K562 (cell line): ENCODE data around the gene OPRL1. TPM values are rescaled to one million over a fixed set of nuclear protein-coding genes. Genes with fewer than 3 reads are reported as not detected.

Experiments used
- NONO ChIP-seq, 2 experiments: fragments of 200-400 bp in 1 of 2; fragments of 450-650 bp in 1 of 2; formaldehyde crosslinking in 1 of 2; IDR thresholded peaks; 2 replicates each; pipeline ENCODE4 v1.6.1; 2017; ENCODE audit warnings: low read depth in 2 of 2, mild to moderate bottlenecking in 2 of 2, moderate library complexity in 2 of 2, low read length in 1 of 2
- TRIM25 ChIP-seq: fragments of 450-650 bp; IDR thresholded peaks from 2 replicates; pipeline ENCODE4 v1.7.0; 2016; ENCODE audit warnings: borderline replicate concordance
- polyA plus RNA-seq, 8 experiments: library from polyadenylated mRNA; depleted of rRNA in 4 of 8; stranded (reverse) in 5 of 8; unstranded in 3 of 8; fragments of >200 nt; fragmentation: Nextera tagmentation in 2 of 8; fragmentation: Illumina TruSeq in 1 of 8; extraction: Ambion mirVana in 2 of 8; extraction: Trizol in 1 of 8; gene quantifications; 2 replicates each; pipeline versions ENCODE4 v1.2.1 to v1.2.3, GENCODE V29; 2011 to 2014; ENCODE audit warnings: inconsistent platforms in 1 of 8, missing spikeins in 1 of 8
- total RNA-seq, 7 experiments: library from RNA; depleted of rRNA in 6 of 7; stranded (reverse); fragments of >200 nt in 6 of 7; fragmentation: Illumina TruSeq in 2 of 7; extraction: Trizol in 2 of 7; gene quantifications; 2 replicates each; pipeline versions ENCODE4 v1.2.1 to v1.2.3, GENCODE V29; 2011 to 2021; ENCODE audit warnings: low replicate concordance in 1 of 7
- TF ChIP-seq, protein P1 (sequence below): fragments of 250-450 bp; sonication (Bioruptor Pico); IDR thresholded peaks from 2 replicates; pipeline ENCODE4 v1.8.0; 2021; ENCODE audit warnings: moderate library complexity, mild to moderate bottlenecking, inconsistent platforms
- TF ChIP-seq, protein P2 (sequence below): fragments of 200-400 bp; formaldehyde crosslinking; IDR thresholded peaks from 2 replicates; pipeline ENCODE4 v1.6.1; 2017; ENCODE audit warnings: mild to moderate bottlenecking, low read depth, low read length, moderate library complexity
- TF ChIP-seq, protein P3 (sequence below): fragments of 250-450 bp; sonication (Bioruptor Pico); IDR thresholded peaks from 2 replicates; pipeline ENCODE4 v1.5.0; 2020; ENCODE audit warnings: mild to moderate bottlenecking
- TF ChIP-seq, protein P4 (sequence below): sonication (generic); formaldehyde crosslinking; IDR thresholded peaks from 2 replicates; pipeline ENCODE4 v1.8.0; 2022; ENCODE audit warnings: mild to moderate bottlenecking, missing genetic modification reagents
- TF ChIP-seq, protein P5 (sequence below), 2 experiments: fragments of 450-650 bp; IDR thresholded peaks; 2 replicates each; pipeline ENCODE4 v1.6.1; 2018; ENCODE audit warnings: mild to moderate bottlenecking in 2 of 2, low read depth in 1 of 2; ENCODE audit not compliant: partially characterized antibody in 2 of 2

OPRL1 gene
- total and polyA plus RNA-seq, 9 of the 15 experiments (the other 6 are each of a cell fraction or from before 2014, with no cell fraction given) = 0.06 to 0.33 (median 0.11) TPM; not detected in 2

DNA sequence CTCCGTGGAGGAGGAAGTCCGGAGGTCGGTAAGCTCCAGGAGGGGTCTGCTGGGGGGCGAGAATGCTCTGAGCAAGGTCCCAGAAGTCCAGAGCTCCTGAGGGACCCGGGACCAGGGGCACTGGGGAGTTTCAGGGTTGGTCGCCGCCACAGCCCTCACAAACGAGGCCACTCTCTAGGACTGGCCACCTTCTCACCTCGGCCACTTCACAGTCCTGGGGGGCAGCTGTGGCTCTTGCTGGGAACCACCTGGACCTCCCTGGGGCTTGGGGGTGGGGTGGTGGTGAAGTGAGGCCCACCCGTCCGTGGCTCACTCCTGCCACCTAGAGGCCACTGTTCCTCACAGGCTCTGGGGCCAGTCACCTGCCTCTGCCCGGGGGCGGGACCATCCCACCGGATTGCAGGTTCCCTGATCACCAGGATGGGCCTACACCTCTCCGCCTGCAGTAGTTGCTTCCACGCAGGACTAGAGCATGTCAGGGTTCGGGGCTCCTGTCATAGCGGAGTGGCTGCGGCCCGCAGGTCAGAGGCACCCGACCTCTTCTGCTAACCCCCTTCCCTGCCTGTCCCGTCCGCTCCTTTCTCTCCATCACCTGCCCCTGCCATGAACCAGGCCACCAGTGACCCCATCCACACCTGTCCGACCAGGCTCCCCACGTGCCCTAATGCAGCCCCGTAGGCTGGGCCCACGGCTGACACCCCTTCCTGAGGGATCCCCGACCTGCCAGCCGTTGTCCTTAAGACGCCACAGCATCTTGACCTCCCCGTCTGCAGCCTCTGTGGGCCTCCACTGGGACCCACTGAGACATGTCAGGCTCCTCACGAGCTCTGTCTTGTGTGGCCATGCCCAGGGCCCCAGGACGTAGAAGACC, 22.0 kb upstream of the OPRL1 start (continued):
- TF ChIP-seq, protein P1, sequence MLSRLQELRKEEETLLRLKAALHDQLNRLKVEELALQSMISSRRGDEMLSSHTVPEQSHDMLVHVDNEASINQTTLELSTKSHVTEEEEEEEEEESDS = no peak
- TF ChIP-seq, protein P2, sequence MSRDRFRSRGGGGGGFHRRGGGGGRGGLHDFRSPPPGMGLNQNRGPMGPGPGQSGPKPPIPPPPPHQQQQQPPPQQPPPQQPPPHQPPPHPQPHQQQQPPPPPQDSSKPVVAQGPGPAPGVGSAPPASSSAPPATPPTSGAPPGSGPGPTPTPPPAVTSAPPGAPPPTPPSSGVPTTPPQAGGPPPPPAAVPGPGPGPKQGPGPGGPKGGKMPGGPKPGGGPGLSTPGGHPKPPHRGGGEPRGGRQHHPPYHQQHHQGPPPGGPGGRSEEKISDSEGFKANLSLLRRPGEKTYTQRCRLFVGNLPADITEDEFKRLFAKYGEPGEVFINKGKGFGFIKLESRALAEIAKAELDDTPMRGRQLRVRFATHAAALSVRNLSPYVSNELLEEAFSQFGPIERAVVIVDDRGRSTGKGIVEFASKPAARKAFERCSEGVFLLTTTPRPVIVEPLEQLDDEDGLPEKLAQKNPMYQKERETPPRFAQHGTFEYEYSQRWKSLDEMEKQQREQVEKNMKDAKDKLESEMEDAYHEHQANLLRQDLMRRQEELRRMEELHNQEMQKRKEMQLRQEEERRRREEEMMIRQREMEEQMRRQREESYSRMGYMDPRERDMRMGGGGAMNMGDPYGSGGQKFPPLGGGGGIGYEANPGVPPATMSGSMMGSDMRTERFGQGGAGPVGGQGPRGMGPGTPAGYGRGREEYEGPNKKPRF = no peak
- TF ChIP-seq TRIM25 (no peak), NONO (IDR thresholded peaks at IDR 0.05; ENCODE audit: low read depth in 2 of 2, low read length in 1 of 2) (no peak)
- TF ChIP-seq, protein P3, sequence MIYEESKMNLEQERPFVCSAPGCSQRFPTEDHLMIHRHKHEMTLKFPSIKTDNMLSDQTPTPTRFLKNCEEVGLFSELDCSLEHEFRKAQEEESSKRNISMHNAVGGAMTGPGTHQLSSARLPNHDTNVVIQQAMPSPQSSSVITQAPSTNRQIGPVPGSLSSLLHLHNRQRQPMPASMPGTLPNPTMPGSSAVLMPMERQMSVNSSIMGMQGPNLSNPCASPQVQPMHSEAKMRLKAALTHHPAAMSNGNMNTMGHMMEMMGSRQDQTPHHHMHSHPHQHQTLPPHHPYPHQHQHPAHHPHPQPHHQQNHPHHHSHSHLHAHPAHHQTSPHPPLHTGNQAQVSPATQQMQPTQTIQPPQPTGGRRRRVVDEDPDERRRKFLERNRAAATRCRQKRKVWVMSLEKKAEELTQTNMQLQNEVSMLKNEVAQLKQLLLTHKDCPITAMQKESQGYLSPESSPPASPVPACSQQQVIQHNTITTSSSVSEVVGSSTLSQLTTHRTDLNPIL (CRISPR knock-in tag) = no peak
- TF ChIP-seq, protein P4, sequence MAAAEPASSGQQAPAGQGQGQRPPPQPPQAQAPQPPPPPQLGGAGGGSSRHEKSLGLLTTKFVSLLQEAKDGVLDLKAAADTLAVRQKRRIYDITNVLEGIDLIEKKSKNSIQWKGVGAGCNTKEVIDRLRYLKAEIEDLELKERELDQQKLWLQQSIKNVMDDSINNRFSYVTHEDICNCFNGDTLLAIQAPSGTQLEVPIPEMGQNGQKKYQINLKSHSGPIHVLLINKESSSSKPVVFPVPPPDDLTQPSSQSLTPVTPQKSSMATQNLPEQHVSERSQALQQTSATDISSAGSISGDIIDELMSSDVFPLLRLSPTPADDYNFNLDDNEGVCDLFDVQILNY (CRISPR knock-in tag) = no peak
- TF ChIP-seq, protein P5, sequence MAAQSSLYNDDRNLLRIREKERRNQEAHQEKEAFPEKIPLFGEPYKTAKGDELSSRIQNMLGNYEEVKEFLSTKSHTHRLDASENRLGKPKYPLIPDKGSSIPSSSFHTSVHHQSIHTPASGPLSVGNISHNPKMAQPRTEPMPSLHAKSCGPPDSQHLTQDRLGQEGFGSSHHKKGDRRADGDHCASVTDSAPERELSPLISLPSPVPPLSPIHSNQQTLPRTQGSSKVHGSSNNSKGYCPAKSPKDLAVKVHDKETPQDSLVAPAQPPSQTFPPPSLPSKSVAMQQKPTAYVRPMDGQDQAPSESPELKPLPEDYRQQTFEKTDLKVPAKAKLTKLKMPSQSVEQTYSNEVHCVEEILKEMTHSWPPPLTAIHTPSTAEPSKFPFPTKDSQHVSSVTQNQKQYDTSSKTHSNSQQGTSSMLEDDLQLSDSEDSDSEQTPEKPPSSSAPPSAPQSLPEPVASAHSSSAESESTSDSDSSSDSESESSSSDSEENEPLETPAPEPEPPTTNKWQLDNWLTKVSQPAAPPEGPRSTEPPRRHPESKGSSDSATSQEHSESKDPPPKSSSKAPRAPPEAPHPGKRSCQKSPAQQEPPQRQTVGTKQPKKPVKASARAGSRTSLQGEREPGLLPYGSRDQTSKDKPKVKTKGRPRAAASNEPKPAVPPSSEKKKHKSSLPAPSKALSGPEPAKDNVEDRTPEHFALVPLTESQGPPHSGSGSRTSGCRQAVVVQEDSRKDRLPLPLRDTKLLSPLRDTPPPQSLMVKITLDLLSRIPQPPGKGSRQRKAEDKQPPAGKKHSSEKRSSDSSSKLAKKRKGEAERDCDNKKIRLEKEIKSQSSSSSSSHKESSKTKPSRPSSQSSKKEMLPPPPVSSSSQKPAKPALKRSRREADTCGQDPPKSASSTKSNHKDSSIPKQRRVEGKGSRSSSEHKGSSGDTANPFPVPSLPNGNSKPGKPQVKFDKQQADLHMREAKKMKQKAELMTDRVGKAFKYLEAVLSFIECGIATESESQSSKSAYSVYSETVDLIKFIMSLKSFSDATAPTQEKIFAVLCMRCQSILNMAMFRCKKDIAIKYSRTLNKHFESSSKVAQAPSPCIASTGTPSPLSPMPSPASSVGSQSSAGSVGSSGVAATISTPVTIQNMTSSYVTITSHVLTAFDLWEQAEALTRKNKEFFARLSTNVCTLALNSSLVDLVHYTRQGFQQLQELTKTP (IDR thresholded peaks at IDR 0.05; ENCODE audit: low read depth in 1 of 2, partially characterized antibody in 2 of 2) = no peak
